Stomach (tissue), 4 donors: ENCODE measurements around the gene CCDC47.

Source experiments
- CTCF ChIP-seq, 7 experiments: fragments of 450-650 bp in 4 of 7; fragments of 200-600 bp in 3 of 7; sonication (generic) in 3 of 7; IDR thresholded peaks; one replicate each; pipeline ENCODE4 v1.5.1; 2016 to 2019; ENCODE audit warnings: antibody characterized with exemption in 7 of 7, control low read depth in 2 of 7, mild to moderate bottlenecking in 1 of 7
- POLR2AphosphoS5 ChIP-seq, 3 donors: sonication (generic); formaldehyde crosslinking; IDR thresholded peaks; one replicate each; pipeline ENCODE4 v1.6.1; 2016; ENCODE audit warnings: antibody characterized with exemption in 3 of 3

GRCh38 chr17:63792055-63792729, 18.8 kb upstream of the CCDC47 start:
- no peak for TF ChIP-seq POLR2AphosphoS5 (IDR thresholded peaks at IDR 0.05)
- no peak for TF ChIP-seq CTCF (IDR thresholded peaks at IDR 0.05)
